ENCODE measurements around the gene KCTD16. TPM values are rescaled to one million over a fixed set of nuclear protein-coding genes. Genes with fewer than 3 reads are reported as not detected.

Gene KCTD16
- total RNA-seq, 1 donor from 2014 or later, result 4.8 TPM

GRCh38 chr5:144248015-144248414, 77.3 kb downstream of the KCTD16 start:
- Mint-ChIP-seq H3K4me3 (no peak overlapping the region), H3K27ac (no peak overlapping the region), H3K36me3 (no peaks in the 10 kb centered on the region), H3K9me3 (no peaks in the 10 kb centered on the region), H3K27me3 (ENCODE audit: low read depth) (peaks cover 2% of the 10 kb centered on the region), H3K4me1 (no peaks in the 10 kb centered on the region)
- no peak for DNase-seq (ENCODE audit: low spot score in 2 of 2, unreplicated experiment in 2 of 2)
- no peak for TF ChIP-seq CTCF (IDR thresholded peaks at IDR 0.05; ENCODE audit: unreplicated experiment)

GRCh38 chr5:144249755-144250464, 79.2 kb downstream of the KCTD16 start:
- DNase-seq (ENCODE audit: low spot score in 2 of 2, unreplicated experiment in 2 of 2), result no peak
- Mint-ChIP-seq H3K27me3 (ENCODE audit: low read depth) (peaks cover 2% of the 10 kb centered on the region), H3K27ac (no peak overlapping the region)

GRCh38 chr5:144254552-144254951, 83.9 kb downstream of the KCTD16 start:
- no peak overlapping the region for H3K27ac Mint-ChIP-seq
- TF ChIP-seq CTCF (IDR thresholded peaks at IDR 0.05; ENCODE audit: unreplicated experiment), result no peak
- DNase-seq (ENCODE audit: low spot score in 2 of 2, unreplicated experiment in 2 of 2), result no peak
- no peaks in the 10 kb centered on the region for H3K9me3 Mint-ChIP-seq
- peaks cover 2% of the 10 kb centered on the region for H3K27me3 Mint-ChIP-seq (ENCODE audit: low read depth)
- no peaks in the 10 kb centered on the region for H3K4me1 Mint-ChIP-seq
- no peaks in the 10 kb centered on the region for H3K36me3 Mint-ChIP-seq
- no peak overlapping the region for H3K4me3 Mint-ChIP-seq

More at GRCh38 chr5:144249755-144250464, 79.2 kb downstream of the KCTD16 start:
- Mint-ChIP-seq H3K9me3 (no peaks in the 10 kb centered on the region), H3K36me3 (no peaks in the 10 kb centered on the region), H3K4me3 (no peak overlapping the region), H3K4me1 (no peaks in the 10 kb centered on the region)
- no peak for TF ChIP-seq CTCF (IDR thresholded peaks at IDR 0.05; ENCODE audit: unreplicated experiment)

GRCh38 chr5:144260121-144260520, 89.4 kb downstream of the KCTD16 start:
- peaks cover 9% of the 10 kb centered on the region for H3K4me1 Mint-ChIP-seq
- H3K4me3 Mint-ChIP-seq, result no peak overlapping the region
- no peak for TF ChIP-seq CTCF (IDR thresholded peaks at IDR 0.05; ENCODE audit: unreplicated experiment)
- no peaks in the 10 kb centered on the region for H3K9me3 Mint-ChIP-seq
- no peak for DNase-seq (ENCODE audit: low spot score in 2 of 2, unreplicated experiment in 2 of 2)
- no peaks in the 10 kb centered on the region for H3K36me3 Mint-ChIP-seq
- H3K27me3 Mint-ChIP-seq (ENCODE audit: low read depth), result no peaks in the 10 kb centered on the region
- no peak overlapping the region for H3K27ac Mint-ChIP-seq

GRCh38 chr5:144265643-144266247, 95.1 kb downstream of the KCTD16 start:
- H3K27ac Mint-ChIP-seq, result peak overlapping the region; percentile 18
- peaks cover 2% of the 10 kb centered on the region for H3K27me3 Mint-ChIP-seq (ENCODE audit: low read depth)
- no peak for TF ChIP-seq CTCF (IDR thresholded peaks at IDR 0.05; ENCODE audit: unreplicated experiment)
- H3K9me3 Mint-ChIP-seq, result peaks cover 11% of the 10 kb centered on the region
- no peak overlapping the region for H3K4me3 Mint-ChIP-seq
- DNase-seq (ENCODE audit: low spot score in 2 of 2, unreplicated experiment in 2 of 2), result no peak
- peaks cover 7% of the 10 kb centered on the region for H3K4me1 Mint-ChIP-seq
- peaks cover 3% of the 10 kb centered on the region for H3K36me3 Mint-ChIP-seq

All from mesothelial cell of epicardium (in vitro differentiated cells).